GM12874 (cell line): ENCODE results near the gene LMBR1.

Source experiments
- TF ChIP-seq, protein P1 (sequence below): IDR thresholded peaks from 2 replicates; pipeline ENCODE4 v1.5.1; 2011; ENCODE audit warnings: low read depth, mild to moderate bottlenecking, control low read depth, low read length, moderate library complexity; ENCODE audit not compliant: insufficient read depth

The LMBR1 gene

DNA sequence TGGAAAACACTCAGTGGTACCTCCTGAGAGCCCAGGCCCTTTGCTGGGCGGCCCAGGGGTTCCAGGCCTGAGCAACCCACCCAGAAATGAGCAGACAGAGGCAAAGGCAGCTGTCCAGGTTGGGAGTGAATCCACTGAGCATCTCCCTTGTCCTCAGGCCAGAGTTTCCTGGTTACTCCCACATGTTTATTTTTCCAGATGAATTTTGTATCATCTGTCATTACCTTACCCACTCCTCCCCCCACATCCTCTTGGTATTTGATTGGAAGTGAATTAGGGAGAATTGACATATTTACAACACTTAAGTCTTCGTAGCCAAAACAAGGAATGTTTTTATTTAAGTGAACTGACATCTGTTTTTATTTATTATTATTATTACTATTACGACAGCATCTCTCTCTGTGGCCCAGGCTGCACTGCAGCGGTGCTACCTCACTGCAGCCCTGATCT lies 13.2 kb upstream of the LMBR1 start:
- TF ChIP-seq, protein P1, sequence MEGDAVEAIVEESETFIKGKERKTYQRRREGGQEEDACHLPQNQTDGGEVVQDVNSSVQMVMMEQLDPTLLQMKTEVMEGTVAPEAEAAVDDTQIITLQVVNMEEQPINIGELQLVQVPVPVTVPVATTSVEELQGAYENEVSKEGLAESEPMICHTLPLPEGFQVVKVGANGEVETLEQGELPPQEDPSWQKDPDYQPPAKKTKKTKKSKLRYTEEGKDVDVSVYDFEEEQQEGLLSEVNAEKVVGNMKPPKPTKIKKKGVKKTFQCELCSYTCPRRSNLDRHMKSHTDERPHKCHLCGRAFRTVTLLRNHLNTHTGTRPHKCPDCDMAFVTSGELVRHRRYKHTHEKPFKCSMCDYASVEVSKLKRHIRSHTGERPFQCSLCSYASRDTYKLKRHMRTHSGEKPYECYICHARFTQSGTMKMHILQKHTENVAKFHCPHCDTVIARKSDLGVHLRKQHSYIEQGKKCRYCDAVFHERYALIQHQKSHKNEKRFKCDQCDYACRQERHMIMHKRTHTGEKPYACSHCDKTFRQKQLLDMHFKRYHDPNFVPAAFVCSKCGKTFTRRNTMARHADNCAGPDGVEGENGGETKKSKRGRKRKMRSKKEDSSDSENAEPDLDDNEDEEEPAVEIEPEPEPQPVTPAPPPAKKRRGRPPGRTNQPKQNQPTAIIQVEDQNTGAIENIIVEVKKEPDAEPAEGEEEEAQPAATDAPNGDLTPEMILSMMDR = no peak

DNA sequence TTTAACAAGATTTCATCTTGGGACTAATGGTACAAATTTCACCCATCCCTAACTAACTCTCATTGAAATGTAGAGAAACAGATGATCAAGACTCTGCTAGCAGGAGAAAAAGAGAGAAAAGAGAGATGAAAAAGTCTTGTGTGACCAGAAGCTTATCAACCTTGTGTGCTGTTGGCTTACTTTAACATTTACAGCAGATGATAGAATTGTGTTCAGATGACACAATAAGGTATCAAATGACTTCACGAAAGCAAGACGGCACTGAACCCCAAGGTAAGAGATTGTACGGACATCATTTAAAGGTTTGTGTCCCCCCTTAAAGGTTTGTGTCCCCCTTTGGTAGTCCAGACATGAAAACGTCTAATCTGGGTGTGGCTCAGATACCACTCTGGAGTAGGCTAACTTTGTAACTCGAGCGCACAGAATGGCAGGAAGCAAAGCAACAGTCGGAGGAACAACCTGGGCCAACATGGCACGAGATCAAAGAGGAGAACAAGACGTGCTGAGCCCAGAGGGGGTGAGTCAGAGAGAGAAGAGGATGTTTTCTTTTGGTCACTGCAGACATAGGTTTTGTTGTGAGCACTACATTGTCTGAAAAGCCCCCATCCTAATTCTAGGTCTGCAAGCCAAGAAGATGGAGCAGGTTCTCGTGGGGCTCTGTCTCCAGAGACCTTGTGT lies 10.4 kb upstream of the LMBR1 start:
- TF ChIP-seq, protein P1 = no peak

DNA sequence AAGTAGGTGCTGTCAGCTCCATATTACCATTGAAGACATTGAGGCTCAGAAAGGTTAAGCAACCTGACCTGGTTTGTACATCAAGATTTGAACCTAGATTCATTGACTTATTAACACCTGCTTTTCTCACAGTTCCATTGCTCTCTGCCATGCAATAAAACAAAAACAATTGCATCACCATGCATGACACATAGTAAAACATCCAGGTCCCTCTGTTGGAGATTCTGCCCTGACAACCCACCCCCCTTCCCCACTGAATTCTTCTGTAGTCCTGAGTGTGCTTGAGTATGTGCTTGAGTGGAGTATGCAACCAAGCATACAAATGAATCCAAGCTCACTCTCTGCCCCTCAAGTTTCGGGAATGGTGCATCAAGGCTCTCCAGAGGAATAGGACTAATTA lies 6.0 kb upstream of the LMBR1 start:
- TF ChIP-seq, protein P1 = no peak

DNA sequence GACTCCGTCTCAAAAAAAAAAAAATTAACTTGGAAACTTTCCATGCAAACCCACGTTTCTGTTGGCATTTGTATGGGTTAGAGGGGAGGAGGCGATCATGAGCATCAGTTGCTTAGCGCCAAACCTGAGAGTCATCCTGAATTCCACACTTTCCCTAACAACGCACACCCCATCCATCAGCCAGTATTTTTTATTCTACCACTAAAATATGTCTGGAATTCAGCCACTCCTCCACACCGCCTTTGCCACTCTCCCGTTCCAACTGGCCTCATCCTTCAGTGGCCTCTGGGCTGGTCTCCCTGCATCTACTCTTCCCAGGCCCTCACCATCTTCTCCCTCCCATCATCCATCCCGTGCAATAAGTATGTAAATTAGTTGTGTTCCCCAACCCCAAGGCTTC lies 4.7 kb upstream of the LMBR1 start:
- TF ChIP-seq, protein P1 = no peak

DNA sequence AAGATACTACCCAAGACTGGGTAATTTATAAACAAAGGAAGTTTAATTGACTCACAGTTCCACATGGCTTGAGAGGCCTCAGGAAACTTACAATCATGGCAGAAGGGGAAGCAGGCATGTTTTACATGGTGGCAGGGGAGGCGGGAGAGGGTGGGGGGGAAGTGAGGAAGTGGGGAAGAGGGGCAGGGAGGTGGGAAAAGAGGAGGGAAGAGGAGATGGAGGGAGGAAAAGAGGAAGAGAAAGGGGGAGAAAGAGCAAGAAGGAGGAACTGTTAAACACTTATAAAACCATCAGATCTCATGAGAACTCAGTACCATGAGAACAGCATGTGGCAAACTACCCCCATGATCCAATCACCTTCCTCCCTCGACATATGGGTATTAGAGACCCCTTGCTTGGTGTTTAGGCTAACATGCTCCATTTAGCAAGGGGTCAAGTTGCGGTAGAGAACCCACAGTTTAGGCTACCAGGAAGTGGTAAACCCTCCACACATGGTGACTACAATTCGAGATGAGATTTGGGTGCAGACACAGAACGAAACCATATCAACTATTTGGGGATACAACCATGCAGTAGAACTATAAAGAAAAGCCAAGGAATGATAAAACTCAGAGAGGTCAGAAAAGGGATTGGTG lies 3.5 kb upstream of the LMBR1 start:
- TF ChIP-seq, protein P1 = no peak

DNA sequence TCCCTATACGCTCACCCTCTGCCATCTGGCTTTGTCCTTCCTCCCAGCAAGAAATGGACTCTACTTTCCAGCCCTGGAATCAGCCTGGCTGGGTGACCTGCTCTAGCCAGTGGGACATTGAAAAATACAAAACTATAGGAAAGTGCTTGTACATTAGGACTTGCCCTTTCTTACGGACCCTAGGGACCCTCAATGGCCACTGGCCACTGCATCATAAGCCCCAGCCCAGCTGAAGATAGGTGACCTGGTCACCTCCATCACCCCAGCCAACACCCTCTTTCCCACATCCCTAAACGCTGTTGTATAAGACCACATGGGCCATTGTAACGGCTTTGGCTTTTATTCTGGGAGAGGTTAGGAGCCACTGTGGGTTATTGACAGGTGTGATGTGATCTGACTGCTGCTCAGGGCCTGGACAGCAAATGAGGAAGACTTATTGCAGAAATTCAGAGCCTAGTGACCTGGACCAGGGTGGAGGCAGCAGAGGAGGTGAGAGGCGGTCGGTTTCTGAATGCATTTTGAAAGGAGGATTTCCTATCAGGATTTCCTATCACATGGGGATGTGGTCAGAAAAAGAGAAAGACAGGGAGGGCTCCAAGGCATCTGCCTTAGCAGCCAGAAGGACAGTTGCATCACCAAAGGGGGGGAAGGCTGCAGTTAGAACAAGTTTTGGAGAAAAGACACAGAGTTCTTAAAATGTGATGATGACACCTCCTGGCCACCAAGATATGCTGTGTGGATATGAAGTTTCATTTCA lies 2.2 kb upstream of the LMBR1 start:
- TF ChIP-seq, protein P1 = no peak

DNA sequence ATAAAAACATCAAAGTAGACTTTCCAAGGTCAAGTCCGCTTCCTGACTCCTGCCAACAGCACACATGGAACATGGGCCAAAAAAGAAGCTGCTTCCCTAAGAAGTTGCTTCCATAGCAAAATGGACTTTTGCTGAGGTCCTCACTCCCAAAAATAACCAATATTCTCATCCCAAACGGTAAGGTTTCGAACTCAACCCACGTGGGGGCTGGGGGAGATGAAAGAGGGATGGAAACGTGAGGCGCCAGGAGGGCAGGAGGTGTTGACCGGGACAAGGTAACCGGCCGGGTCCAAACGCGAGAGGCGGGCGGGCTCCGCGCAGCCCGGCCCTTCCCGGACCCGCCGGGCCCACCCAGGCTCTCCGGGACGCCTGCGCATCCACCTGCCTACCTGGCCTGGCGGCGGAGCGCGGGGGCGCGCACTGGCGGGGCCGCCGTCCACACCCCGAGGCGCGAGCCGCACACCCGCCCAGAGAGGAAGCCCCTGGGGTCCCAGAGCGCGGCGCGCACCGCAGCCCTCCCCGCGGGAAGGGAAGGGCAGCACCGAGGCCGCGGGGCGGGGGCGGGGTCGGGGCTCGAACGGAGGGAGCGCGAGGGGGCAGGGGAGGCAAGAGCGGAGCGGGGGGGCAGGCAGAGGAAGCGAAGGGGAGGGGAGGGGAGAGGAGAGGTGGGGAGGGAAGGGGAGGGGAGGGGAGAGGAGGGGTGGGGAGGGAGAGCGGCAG lies 742 bp downstream of the LMBR1 start:
- TF ChIP-seq, protein P1 = no peak
